GM13977 (cell line): ENCODE results near the gene BRSK2.

Source experiments
- DNase-seq: peaks from one replicate; pipeline ENCODE4 v3.0.0; 2012; ENCODE audit warnings: low spot score
- in situ Hi-C: fragments of 300-500 bp; cut with MboI; formaldehyde crosslinking; loops from one replicate; pipeline ENCODE4 v1.12.0; 2022; ENCODE audit warnings: low sequenced_read_pairs, low pct_unique_long_range_greater_than_20kb, mixed read lengths, inconsistent platforms; ENCODE audit not compliant: unreplicated experiment
- TF ChIP-seq, protein P1 (sequence below): IDR thresholded peaks from 2 replicates; pipeline ENCODE4 v1.5.1; 2012; ENCODE audit warnings: mild to moderate bottlenecking, control low read depth; ENCODE audit not compliant: insufficient read depth; ENCODE audit errors: extremely low read depth, missing control alignments

The BRSK2 gene

DNA sequence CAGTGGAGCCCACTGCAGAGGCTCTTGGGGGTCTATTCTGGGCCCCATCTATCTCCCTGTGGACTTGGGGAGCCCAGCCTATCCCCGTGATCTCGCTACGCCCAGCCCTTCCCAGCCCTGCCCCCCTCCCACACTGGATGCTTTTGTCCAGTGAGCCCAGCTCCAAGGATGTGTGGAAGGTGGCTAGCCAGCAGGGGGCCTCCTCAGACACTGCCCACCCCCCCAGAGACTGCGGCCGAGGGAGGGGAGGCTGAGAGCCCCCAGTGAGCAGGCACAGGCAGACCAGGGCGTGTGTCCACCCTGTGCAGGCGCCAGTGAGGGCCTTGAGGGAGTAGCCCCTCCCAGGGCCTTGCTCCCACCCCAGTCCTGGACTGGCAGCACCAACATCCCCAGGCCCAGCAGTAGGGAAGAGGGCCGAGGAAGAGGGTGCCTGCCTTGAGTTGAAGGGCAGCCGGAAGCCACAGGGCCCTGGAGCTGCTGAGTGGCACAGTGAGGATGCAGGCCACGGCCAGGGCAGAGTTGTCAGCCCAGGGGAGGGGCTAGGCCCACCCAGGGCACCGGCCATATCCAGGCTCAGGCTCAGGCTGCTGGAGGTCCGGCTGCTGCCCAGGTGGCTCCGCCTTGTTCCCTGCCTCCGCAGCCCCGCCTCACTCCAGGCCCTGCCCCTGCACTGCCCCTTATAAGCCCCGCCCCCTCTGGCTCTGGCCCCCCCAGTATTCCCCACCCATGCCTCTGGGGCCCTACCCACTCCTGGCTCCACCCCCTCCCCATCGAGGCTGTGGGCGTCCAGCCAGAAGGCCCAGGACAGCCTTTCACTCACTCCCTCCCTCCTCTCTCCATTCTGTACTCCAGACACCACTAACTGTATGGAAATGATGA is 68.8 kb downstream of the BRSK2 start:
- TF ChIP-seq, protein P1, sequence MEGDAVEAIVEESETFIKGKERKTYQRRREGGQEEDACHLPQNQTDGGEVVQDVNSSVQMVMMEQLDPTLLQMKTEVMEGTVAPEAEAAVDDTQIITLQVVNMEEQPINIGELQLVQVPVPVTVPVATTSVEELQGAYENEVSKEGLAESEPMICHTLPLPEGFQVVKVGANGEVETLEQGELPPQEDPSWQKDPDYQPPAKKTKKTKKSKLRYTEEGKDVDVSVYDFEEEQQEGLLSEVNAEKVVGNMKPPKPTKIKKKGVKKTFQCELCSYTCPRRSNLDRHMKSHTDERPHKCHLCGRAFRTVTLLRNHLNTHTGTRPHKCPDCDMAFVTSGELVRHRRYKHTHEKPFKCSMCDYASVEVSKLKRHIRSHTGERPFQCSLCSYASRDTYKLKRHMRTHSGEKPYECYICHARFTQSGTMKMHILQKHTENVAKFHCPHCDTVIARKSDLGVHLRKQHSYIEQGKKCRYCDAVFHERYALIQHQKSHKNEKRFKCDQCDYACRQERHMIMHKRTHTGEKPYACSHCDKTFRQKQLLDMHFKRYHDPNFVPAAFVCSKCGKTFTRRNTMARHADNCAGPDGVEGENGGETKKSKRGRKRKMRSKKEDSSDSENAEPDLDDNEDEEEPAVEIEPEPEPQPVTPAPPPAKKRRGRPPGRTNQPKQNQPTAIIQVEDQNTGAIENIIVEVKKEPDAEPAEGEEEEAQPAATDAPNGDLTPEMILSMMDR: peak; percentile 41
- in situ Hi-C loops: no loop called here
- DNase-seq: no peak

DNA sequence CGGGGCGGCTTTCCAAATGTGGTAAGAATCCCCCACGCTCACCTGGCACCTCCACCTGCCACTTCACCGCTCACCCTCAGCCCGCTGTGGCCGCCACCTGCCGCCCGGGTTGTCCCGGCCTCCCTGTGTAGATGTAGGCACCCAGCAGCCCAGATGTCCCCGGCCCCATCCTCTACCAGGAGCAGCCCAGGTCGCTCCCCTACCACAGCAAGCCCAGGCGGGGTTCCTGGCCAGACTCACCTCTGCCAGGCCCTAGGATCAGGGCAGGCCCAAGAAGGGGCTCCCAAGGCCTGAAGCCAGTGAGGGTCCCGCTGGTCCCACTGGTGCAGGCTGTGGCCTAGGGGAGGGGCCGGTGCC is 69.5 kb downstream of the BRSK2 start:
- TF ChIP-seq, protein P1: no peak
- in situ Hi-C loops: no loop called here
- no peak for DNase-seq

DNA sequence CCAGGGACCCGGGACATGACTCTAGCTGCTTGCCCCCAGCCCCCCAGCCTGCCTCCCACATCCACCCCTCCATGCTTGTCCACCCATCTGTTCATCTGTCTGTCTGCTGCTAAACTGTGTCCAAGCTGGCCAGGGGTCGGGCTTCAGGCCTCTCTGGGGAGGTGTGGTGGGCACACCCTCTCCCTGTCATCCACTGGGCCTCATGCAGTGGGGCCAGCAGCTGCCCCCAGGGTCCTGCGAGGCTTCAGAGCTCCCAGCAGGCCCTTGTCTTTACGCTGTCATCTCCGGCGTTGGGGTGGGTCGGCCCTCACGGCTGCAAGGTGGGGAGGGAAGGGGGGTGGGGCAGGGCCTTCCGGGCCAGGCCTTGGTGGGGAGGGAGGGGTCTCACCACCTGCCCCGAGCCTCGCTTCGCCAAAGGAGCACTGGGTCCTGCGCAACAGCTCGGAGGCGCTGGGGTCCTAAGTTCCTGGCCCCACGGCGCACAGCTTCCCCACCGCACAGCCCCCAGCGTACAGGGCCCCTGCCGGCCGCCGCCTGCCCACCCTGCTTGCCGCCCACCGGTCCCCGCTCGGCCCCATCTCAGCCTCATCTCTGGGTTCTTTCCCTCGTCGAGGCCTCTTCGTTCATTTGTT is 70.1 kb downstream of the BRSK2 start:
- TF ChIP-seq, protein P1: no peak
- in situ Hi-C loops: no loop called here
- DNase-seq: no peak

GRCh38 chr11:1460396-1460985 is 70.8 kb downstream of the BRSK2 start:
- in situ Hi-C loops: no loop called here
- TF ChIP-seq, protein P1: no peak
- no peak for DNase-seq

DNA sequence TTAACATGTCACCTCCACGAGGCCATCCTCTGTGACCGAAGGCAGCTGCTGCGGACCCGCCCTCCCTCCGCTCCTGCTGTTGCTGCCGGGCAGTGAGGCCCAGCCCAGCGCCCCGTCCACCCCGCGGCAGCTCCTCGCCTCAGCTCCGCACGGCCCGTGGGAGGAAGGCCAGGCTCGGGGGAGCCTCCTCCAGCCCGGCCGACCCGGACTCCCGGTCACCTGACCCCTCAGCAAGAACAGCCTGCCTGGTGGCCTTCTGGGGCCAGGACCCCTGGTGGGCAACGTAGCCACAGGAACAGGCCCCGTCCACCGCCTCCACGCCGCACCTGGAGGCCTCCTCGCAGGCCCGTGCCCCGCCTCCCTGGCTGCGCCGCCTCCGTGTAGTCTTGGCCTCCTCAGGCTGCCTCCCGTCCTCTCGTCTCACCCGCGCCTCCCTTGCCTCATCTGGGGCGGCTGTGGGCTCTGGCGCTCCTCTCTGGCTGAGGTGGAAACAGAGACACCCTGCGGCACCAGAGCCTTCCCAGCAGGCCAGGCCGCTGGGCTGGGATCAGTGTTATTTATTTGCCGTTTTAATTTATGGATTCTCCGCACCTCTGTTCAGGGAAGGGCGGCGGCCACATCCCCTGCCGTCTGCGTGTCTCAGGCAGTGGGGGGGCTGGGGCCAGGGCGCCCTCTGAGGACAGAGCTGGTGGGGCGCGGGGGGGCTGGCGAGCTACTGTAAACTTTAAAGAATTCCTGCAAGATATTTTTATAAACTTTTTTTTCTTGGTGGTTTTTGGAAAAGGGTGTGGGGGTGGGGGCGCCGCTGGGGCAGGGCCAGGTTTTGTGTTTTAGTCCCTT is 71.5 kb downstream of the BRSK2 start:
- no peak for DNase-seq
- in situ Hi-C loops: no loop called here
- TF ChIP-seq, protein P1: no peak
